HG03354 (cell line): ENCODE data around the gene ZFAND3.
A peak's percentile ranks its signal among the peaks of the same experiment; 100 is the strongest.
"Not testable (repeated sequence)": the region's sequence is repeated elsewhere in the genome, so short reads cannot be mapped to it uniquely, and the experiment has no call there.

Source experiments
- ATAC-seq: cut with Tn5 transposase; IDR thresholded peaks from one replicate; pipeline ENCODE4 v1.9.1; 2021; ENCODE audit warnings: mild to moderate bottlenecking; ENCODE audit not compliant: unreplicated experiment, poor library complexity, severe bottlenecking

The ZFAND3 gene

GRCh38 chr6:37860226-37860839 lies 40.8 kb downstream of the ZFAND3 start:
- ATAC-seq, result no peak

- ATAC-seq, result no peak
These were observed 41.9 kb downstream of the ZFAND3 start for GRCh38 chr6:37861452-37861851.

- ATAC-seq, result no peak
These were observed 42.9 kb downstream of the ZFAND3 start for GRCh38 chr6:37862430-37862829.

GRCh38 chr6:37862992-37863391 lies 43.5 kb downstream of the ZFAND3 start:
- no peak for ATAC-seq

- ATAC-seq, result no peak
These were observed 44.7 kb downstream of the ZFAND3 start for GRCh38 chr6:37864250-37864649.

- no peak for ATAC-seq
These were observed 46.0 kb downstream of the ZFAND3 start for GRCh38 chr6:37865504-37865903.

GRCh38 chr6:37866590-37867507 lies 47.3 kb downstream of the ZFAND3 start:
- ATAC-seq, result no peak

GRCh38 chr6:37867756-37868446 lies 48.4 kb downstream of the ZFAND3 start:
- ATAC-seq, result peak; percentile 69

GRCh38 chr6:37868447-37868825 lies 48.9 kb downstream of the ZFAND3 start:
- ATAC-seq, result no peak

GRCh38 chr6:37871616-37872372 lies 52.3 kb downstream of the ZFAND3 start:
- ATAC-seq, result no peak

- no peak for ATAC-seq
These were observed 52.8 kb downstream of the ZFAND3 start for GRCh38 chr6:37872373-37872745.

- ATAC-seq, result no peak
These were observed 55.2 kb downstream of the ZFAND3 start for GRCh38 chr6:37874726-37875125.

- no peak for ATAC-seq
These were observed 56.2 kb downstream of the ZFAND3 start for GRCh38 chr6:37875561-37876309.

- ATAC-seq, result no peak
These were observed 57.3 kb downstream of the ZFAND3 start for GRCh38 chr6:37876843-37877242.

- no peak for ATAC-seq
These were observed 58.0 kb downstream of the ZFAND3 start for GRCh38 chr6:37877373-37878149.

GRCh38 chr6:37878150-37878710 lies 58.7 kb downstream of the ZFAND3 start:
- no peak for ATAC-seq

- not testable (repeated sequence) for ATAC-seq
These were observed 61.1 kb downstream of the ZFAND3 start for GRCh38 chr6:37880602-37881001.

GRCh38 chr6:37882292-37882691 lies 62.8 kb downstream of the ZFAND3 start:
- no peak for ATAC-seq
